GM21515 (cell line): ENCODE results near the gene SRSF8.

ENCODE experiments used
- ATAC-seq: cut with Tn5 transposase; IDR thresholded peaks from one replicate; pipeline ENCODE4 v1.9.1; 2021; ENCODE audit not compliant: unreplicated experiment

SRSF8 gene

GRCh38 chr11:95068549-95068948 is 1.8 kb downstream of the SRSF8 start:
- peak; percentile 69 for ATAC-seq

- ATAC-seq = no peak
Observed at GRCh38 chr11:95070471-95070870, 3.8 kb downstream of the SRSF8 start.

DNA sequence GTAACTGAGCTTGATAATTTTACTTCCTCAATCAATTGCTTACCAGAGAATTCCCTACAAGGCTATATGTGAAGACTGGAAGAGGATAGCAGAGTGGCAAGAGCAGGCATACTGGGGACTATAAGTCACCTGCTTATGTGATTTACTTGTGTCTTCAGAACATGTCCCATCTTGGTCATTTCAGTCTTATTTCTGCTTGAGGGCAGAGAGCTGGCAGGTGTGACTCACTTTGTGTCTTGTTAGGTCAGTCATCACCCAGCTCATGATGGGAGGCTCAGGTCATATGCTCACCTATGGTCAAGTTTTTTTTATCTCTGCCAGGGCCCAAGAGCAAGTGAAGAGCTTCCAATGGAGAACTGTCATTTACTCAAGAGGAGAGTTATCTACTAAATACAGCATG is 6.2 kb downstream of the SRSF8 start:
- no peak for ATAC-seq

GRCh38 chr11:95074792-95075563 is 8.3 kb downstream of the SRSF8 start:
- ATAC-seq = no peak

DNA sequence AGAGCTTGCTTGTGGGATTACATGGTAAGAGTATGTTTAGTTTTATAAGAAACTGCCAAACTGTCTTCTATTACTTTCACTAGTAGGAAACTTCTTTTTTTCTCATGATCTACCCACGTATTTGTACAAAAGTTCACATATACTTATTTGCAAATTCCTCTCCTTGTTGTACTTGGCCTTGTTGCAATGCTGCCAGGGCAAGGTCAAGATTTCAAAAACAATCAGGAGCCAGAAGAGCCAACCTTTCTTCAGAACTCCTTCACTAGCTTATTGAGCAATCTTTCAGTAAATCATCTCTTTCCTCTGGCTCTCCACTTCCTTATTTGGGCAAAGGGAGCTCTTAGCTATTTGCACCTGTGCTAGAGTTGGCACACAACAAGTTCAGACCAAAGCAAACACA is 9.7 kb downstream of the SRSF8 start:
- ATAC-seq = no peak

- no peak for ATAC-seq
Observed at GRCh38 chr11:95076981-95077380, 10.3 kb downstream of the SRSF8 start.

- no peak for ATAC-seq
Observed at GRCh38 chr11:95078526-95078925, 11.8 kb downstream of the SRSF8 start.

- no peak for ATAC-seq
Observed at GRCh38 chr11:95081010-95081409, 14.3 kb downstream of the SRSF8 start.

- ATAC-seq = no peak
Observed at GRCh38 chr11:95081412-95081811, 14.7 kb downstream of the SRSF8 start.

DNA sequence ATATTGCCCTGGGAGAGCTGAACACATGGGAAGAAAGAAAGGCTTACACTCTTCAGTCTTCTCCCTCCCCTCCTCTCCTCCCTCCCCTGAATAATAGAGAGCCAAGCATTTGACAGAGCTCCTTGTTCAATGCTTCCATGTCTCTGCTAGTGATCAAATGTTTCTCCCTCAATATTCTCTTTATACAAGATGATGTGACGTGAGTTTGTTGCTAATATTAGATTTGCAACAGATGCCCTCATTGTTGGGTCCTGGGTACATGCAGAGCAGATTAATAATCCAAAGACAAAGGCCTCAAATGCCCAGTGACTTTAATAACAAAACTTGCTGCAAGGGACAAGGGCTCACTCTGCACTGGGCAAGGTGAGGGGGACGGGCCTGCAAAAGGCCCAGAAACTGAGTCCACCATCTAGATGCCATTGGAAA is 15.9 kb downstream of the SRSF8 start:
- no peak for ATAC-seq

GRCh38 chr11:95084509-95084908 is 17.8 kb downstream of the SRSF8 start:
- no peak for ATAC-seq

DNA sequence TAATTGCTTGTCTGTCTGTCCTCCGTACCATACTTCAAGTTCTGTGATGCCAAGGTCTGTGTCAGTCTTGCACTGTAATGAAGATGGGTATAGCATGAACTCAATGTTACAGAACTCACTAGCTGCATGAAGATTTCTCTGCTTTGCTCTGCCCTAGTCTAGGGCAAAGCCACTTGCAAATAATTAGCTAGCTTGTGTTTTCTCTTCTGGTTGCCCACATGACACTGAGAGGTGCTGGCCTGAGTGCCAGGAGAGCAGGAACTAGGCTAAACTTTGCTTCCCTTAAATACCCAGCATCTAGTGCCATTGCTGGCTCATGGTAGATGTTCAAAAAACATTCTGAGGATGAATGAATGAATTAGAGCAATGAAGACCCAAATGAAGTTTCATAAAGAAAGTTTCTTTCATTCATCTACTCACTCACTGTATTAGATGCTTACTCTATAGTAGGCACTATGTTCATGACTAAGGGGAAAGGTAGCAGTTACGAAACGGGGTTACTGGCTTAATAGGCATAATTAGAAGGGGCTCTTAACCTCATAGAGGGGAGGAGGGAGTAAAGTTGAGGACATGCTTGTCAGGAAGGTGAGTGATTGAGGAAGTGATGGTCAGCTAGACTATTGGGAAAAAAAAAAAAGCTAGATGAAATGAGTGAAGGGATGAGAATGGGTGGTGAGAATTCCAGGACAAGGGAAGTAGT is 18.5 kb downstream of the SRSF8 start:
- ATAC-seq = no peak

DNA sequence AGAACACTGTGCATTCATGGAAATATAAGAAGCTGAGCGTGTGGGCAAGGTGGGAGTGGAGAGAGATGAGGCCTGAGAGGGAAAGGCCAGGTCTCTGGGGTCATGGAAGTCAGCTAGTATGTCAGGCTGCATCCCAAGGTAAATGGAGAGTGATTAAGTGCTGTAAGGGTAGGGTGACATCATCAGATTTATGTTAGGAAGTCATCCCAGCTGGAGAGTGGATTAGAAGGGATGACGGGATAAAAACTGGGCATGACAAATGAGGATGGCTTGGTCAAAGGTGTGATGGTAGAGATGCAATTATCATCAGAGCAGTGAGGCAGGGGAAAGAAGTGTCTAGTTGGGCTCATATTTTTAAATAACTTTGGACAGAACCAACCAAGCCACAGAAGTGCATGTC is 19.4 kb downstream of the SRSF8 start:
- no peak for ATAC-seq

GRCh38 chr11:95086836-95087570 is 20.3 kb downstream of the SRSF8 start:
- ATAC-seq = no peak

GRCh38 chr11:95088946-95089619 is 22.4 kb downstream of the SRSF8 start:
- ATAC-seq = peak; percentile 50

DNA sequence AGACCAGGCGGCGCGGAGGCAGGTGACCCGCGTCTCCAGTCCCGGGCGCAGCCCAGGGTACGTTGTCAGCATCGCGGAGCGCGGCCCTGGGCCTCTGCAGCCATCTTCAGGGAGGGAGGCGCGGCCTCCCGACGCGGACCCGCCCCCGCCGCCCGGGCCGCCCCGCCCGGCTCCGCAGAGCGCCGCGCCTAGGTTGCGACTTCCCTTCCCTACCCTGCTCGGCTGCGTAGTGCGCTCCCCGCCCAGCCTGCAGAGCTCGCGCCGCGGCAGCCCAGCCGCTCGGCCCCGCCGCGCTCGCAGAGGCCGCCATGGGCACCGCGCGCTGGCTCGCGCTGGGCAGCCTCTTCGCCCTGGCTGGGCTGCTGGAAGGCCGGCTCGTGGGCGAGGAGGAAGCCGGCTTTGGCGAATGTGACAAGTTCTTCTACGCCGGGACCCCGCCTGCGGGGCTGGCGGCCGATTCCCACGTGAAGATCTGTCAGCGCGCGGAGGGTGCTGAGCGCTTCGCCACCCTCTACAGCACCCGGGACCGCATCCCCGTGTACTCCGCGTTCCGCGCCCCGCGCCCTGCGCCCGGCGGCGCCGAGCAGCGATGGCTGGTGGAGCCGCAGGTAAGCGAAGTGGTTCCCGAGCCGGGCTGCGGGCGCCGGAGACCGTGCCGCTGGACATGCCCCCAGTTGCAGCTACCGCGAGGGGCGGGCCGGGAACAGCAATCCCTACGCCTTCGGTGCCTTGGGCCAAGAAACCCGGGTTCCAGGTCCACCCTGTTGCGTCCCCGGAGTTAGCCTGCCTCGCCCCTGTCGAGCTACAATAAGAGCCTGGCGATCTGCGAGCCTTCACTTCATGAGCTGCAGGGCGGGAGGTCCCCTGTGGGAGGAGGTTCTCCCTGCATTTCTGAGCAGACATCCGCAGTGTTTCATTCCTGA is 23.2 kb downstream of the SRSF8 start, which contains the start of gene ENDOD1:
Gene ENDOD1, plus strand, starts transcription at position 227 of the 923 bp plus-strand sequence. Its CDS starts 82 bp downstream, at position 309.
- peak; percentile 90 for ATAC-seq

GRCh38 chr11:95091663-95092180 is 25.0 kb downstream of the SRSF8 start:
- ATAC-seq = no peak

DNA sequence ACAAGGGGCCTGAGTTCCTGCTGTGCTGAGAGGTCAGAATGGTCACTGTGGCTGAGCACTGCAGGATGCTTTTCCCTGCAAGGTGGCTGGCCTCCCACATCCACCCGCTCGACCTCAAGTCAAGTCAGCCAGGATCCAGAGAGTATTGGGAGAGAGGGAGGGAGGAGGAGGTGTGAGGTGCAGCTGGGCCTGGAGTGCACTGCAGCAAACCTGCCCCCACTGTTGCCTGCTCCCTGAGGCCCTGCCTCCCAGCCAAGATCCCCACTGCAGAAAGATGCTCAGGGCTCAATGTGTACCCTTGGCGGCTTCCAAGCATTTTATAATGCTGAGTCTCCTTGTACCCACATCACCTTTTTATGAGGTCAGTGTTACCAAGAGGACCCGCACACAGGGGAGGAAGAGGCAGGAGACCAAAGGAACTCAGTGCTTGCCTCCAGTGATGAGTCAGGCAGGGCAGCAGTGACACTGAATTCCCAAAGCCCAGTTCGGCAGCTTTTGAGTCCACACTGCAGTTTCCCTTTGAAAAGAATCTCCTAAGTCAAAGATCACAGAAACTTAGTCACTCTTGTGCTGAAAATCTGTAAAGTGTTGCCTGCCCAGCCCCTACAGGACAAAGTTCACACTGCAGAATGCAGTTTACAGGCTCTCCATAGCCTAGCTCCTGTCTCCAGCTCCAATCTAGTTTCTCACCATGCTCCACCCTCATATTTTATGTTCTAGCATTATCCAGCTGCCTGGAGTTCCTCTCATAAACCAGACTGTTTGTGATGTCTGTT is 26.0 kb downstream of the SRSF8 start:
- no peak for ATAC-seq

DNA sequence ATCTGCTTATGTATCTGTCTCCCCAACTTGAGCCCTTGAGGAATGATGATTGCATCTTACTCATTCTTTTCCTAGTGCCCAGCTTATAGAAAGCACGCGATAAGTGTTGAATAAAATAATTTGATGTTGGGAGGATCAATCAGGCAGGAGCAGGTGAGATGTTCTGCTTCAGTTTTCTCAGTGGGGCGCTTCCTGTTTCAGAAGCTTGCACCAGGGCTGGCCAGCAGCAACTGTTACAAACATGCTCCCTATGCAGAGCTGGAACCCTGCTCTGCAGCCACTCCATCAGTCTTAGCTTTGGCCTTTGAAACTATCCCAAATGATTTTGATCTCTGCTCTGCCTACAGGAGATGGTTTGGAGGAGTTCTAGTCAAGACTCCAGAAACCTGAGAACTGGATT is 26.8 kb downstream of the SRSF8 start:
- no peak for ATAC-seq
